IPS DF 4.7 (cell line): ENCODE data around the gene LRRC14B.
"Not testable (repeated sequence)": the region's sequence is repeated elsewhere in the genome, so short reads cannot be mapped to it uniquely, and the experiment has no call there.

Source experiments
- DNase-seq: peaks from one replicate; pipeline ENCODE4 v3.0.0-alpha.2; 2013; ENCODE audit warnings: low spot score; ENCODE audit errors: extremely low read depth

The LRRC14B gene

DNA sequence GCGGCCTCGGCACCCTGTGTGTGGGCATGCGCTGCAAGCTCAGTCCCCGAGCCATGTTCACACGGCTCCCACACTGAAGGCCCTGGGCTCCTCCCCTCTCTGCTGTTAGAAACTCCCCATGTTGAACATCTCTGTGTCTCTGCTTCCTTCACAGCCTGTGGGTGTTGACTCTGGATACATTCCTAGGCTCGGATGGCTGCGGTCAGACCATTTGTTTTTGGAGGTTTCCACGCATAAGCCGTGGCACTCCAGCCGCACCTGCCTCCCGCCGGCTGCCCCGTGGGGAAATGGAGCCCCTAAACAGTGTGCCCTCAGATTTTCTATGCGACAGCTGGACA, 31.2 kb upstream of the LRRC14B start:
- DNase-seq, result no peak

DNA sequence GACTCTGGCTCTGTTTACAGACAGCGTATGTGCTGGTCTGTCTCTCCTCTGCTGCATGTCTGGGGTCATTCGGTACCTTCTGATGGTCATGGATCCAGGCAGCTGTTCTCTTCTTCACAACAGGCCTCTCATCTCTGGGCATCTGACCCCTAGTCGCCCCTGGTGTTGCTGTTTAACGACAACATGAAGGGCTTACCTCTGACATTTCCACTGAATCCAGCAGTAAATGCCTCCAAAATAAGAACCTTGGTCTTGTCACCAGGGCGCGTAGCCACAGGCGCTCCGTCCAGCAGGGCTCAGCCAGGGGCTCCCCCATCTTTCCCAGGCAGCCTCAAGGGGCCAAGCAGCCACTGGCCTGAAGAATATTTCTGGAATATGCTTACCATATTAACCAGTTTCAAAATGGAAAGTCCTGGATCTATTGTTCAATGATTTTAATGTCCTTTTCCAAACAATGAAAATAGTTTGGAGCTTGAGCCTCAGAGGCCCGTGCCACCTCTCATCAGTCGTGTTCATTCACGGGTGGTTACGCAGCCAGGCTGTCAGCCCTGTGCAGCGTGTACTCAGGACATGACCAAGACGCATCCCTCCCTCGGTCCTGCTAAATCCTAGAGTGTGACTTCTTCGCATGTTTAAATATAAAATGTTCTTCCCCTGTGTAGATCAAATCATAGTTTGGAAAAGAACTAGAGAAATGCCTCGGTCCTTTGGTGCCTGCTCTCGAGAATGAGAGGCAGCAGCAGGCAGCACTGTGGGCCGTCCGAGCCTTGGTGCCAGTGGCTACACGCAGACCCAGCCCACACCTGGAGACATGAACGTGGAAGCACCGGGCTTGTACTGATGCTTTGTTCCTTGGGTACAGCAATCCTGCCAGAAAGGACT, 30.1 kb upstream of the LRRC14B start:
- DNase-seq, result no peak

GRCh38 chr5:161803-162110, 29.5 kb upstream of the LRRC14B start:
- no peak for DNase-seq

GRCh38 chr5:162190-162564, 29.1 kb upstream of the LRRC14B start:
- no peak for DNase-seq

GRCh38 chr5:162565-163337, 28.5 kb upstream of the LRRC14B start:
- DNase-seq, result no peak

DNA sequence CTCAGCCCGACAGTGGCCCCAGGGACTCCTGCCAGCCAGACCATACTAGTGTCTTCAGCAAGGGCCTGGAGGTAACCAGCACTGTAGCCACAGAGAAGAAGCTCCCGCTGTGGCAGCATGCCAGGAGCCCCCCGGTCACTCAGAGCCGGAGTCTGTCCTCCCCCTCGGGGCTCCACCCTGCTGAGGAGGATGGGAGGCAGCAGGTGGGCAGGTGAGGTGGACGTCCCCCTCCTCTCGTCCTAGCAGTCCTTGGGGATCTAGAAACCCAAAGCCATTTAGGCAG, 28.0 kb upstream of the LRRC14B start:
- DNase-seq, result no peak

- DNase-seq, result no peak
These were observed 27.5 kb upstream of the LRRC14B start for GRCh38 chr5:163841-164240.

DNA sequence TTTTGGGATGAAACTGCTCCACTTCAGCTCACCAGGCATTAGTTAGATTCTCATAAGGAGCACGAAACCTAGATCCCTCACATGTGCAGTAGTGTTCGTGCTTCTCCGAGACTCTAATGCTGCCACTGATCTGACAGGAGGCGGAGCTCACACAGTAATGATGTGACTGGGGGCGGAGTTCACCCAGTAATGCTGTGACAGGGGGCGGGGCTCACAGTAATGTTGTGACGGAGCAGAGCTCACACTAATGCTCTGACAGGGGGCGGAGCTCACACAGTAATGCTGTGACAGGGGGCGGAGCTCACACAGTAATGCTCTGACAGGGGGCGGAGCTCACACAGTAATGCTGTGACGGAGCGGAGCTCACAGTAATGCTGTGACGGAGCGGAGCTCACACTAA, 27.1 kb upstream of the LRRC14B start:
- no peak for DNase-seq

- not testable (repeated sequence) for DNase-seq
These were observed 26.5 kb upstream of the LRRC14B start for GRCh38 chr5:164783-165182.

DNA sequence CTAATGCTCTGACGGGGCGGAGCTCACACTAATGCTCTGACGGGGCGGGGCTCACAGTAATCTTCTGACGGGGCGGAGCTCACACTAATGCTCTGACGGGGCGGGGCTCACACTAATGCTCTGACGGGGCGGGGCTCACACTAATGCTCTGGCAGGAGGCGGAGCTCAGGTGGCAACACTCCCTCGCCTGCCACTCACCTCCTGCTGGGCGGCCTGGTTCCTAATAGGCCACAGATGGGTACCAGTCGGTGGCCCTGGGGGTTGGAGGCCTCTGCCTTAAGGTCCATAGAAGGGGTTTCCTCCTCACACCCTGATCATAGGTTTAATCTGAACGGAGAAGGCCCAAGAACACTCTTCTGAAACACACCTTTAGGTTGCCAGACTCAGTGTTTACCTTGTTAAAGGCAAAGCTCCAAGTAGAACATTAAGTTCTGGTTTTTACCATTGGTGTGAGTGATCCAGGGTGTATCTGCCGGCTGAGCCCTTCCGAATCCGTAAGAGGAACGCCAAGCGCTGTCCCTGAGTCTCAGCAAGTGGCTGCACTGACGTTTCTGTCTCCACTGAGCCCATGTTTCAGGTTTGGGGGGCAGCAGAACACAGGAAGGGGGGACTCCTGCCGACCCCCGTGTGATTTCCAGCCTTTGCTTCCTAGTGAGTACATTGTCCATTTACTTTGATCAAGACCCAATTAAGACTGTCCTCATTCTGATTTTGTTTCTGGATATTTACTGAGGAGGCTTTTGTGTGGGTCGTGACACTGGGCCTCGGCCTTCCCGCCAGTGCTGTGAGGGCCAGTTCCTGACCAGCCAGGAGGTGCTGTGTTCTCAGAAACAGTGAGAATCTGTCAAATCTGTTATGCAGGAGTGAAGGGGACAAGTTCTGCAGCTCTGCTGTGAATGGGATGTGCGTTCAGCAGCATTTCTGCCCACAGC, 24.6 kb upstream of the LRRC14B start:
- DNase-seq, result no peak

- no peak for DNase-seq
These were observed 23.8 kb upstream of the LRRC14B start for GRCh38 chr5:167511-167910.

- no peak for DNase-seq
These were observed 23.2 kb upstream of the LRRC14B start for GRCh38 chr5:167982-168660.

GRCh38 chr5:169071-169727, 22.1 kb upstream of the LRRC14B start:
- no peak for DNase-seq

- no peak for DNase-seq
These were observed 21.6 kb upstream of the LRRC14B start for GRCh38 chr5:169728-170094.

GRCh38 chr5:170971-171800, 20.1 kb upstream of the LRRC14B start:
- DNase-seq, result no peak

- DNase-seq, result no peak
These were observed 19.4 kb upstream of the LRRC14B start for GRCh38 chr5:171801-172331.

GRCh38 chr5:172421-172820, 18.9 kb upstream of the LRRC14B start:
- DNase-seq, result no peak

- DNase-seq, result no peak
These were observed 18.4 kb upstream of the LRRC14B start for GRCh38 chr5:172841-173251.

DNA sequence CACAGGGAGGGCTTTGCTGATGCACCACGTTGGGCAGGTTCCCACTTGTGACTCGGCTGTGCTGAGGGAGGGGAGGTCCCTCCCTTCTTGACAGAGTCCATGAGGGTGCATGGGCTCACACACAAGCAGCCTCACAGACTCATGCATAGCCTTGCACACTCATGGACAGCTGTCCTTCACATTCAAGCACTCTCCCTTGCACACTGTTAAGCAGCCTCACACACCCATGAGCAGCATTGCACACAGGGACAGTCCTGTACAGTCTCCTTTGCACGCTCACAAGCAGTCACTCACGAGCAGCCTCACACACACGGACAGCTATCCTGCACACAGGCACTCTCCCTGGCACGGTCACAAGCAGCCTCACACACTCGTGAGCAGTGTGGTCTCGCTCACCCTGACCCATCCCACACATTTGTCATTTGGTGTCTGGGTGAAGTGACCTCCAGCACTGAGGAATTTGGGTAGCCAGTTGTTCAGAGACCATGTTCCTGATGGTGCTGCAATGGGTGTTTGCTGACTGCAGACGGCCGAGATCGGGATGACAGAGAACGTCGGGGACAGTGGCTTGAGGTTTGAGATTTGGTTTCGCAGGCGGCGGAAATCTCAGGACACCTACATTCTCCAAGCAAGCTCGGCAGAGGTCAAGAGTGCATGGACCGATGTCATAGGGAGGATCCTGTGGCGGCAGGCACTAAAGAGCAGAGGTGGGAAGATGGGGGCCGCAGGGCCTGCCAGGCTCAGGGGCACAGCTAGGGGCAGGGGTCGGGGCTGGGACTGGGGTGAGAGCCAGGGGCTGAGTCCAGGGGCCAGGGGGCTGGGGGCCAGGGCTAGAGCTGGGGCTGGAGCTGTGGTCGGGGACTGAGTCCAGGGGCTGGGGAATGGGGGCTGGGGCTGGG, 17.7 kb upstream of the LRRC14B start:
- DNase-seq, result no peak
